DND-41 (cell line): ENCODE data around the gene ACTA2.

ENCODE experiments used
- ATAC-seq: fragments of 200-7000 bp; cut with Tn5 transposase; 3 replicates; pipeline ENCODE4 v1.9.1; 2021; ENCODE audit warnings: low read depth; ENCODE audit not compliant: insufficient read depth
- DNase-seq: peaks from one replicate; pipeline ENCODE4 v3.0.0-alpha.2; 2020
- H2AFZ ChIP-seq: 2 replicates; pipeline ENCODE4 v1.6.0; 2012; ENCODE audit warnings: low read depth, low read length
- H3K27ac ChIP-seq: 2 replicates; pipeline ENCODE4 v1.5.1; 2012; ENCODE audit warnings: low read length, inconsistent platforms
- H3K27me3 ChIP-seq: fragments of 200-600 bp; sonication (generic); 2 replicates; pipeline ENCODE4 v1.6.0; 2012; ENCODE audit warnings: low read length, mild to moderate bottlenecking, inconsistent platforms; ENCODE audit not compliant: insufficient read depth, poor library complexity
- H3K36me3 ChIP-seq: 2 replicates; pipeline ENCODE4 v1.5.1; 2012; ENCODE audit warnings: low read length, inconsistent platforms; ENCODE audit not compliant: insufficient read depth
- H3K4me1 ChIP-seq: 2 replicates; pipeline ENCODE4 v1.5.1; 2012; ENCODE audit warnings: mild to moderate bottlenecking, low read length; ENCODE audit not compliant: insufficient read depth
- H3K4me2 ChIP-seq: 2 replicates; pipeline ENCODE4 v1.6.0; 2012; ENCODE audit warnings: mild to moderate bottlenecking, moderate library complexity, low read length, inconsistent platforms; ENCODE audit not compliant: insufficient read depth
- H3K4me3 ChIP-seq, 2 experiments: fragments of 200-600 bp in 1 of 2; shearing (Covaris generic) in 1 of 2; 2 replicates each; pipeline ENCODE4 v1.5.1; 2012 to 2016; ENCODE audit warnings: inconsistent platforms in 2 of 2, low read length in 2 of 2, mild to moderate bottlenecking in 2 of 2, low read depth in 1 of 2, moderate library complexity in 1 of 2
- H3K79me2 ChIP-seq: 2 replicates; pipeline ENCODE4 v1.6.0; 2012; ENCODE audit warnings: low read length, inconsistent platforms; ENCODE audit not compliant: insufficient read depth
- H3K9ac ChIP-seq: 2 replicates; pipeline ENCODE4 v1.6.0; 2012; ENCODE audit warnings: low read depth, mild to moderate bottlenecking, inconsistent platforms, low read length, moderate library complexity
- H3K9me3 ChIP-seq: 2 replicates; pipeline ENCODE4 v1.5.1; 2012; ENCODE audit warnings: low read length, moderate library complexity, mild to moderate bottlenecking, inconsistent platforms; ENCODE audit not compliant: insufficient read depth, severe bottlenecking
- H4K20me1 ChIP-seq: 2 replicates; pipeline ENCODE4 v1.6.0; 2012; ENCODE audit warnings: low read length; ENCODE audit not compliant: insufficient read depth
- CTCF ChIP-seq: IDR thresholded peaks from 2 replicates; pipeline ENCODE4 v1.5.1; 2012; ENCODE audit warnings: borderline replicate concordance, low read length, moderate library complexity, mild to moderate bottlenecking; ENCODE audit not compliant: poor library complexity, severe bottlenecking; ENCODE audit errors: extremely low read depth
- EZH2 ChIP-seq: IDR thresholded peaks from 3 replicates; pipeline ENCODE4 v1.6.1; 2012; ENCODE audit warnings: borderline replicate concordance, low read depth, mild to moderate bottlenecking, moderate library complexity, low read length, inconsistent platforms; ENCODE audit not compliant: severe bottlenecking

Gene ACTA2

GRCh38 chr10:88990384-88991160 lies 38.0 kb upstream of the ACTA2 start, which contains the start of gene FAS:
Gene FAS (plus strand): TSS chr10:88990798. CDS start chr10:88990877, 79 bp downstream.
- Histone ChIP-seq H3K9me3 (no peaks in the 10 kb centered on the region), H3K4me2 (peak within 1 kb of the TSS; percentile 97), H3K4me3 (peak within 1 kb of the TSS; percentile 71 to 82), H3K9ac (peak within 1 kb of the TSS; percentile 74), H3K4me1 (peaks cover 42% of the 10 kb centered on the region), H3K79me2 (no peaks in the 10 kb centered on the region), H3K27me3 (no peaks in the 10 kb centered on the region), H4K20me1 (no peaks in the 10 kb centered on the region), H3K36me3 (no peaks in the 10 kb centered on the region), H3K27ac (peak within 1 kb of the TSS; percentile 73), H2AFZ (peak within 1 kb of the TSS; percentile 95)
- peak; percentile 82 for DNase-seq
- peak; percentile 76 for ATAC-seq
- no peak for TF ChIP-seq CTCF
- no peak for TF ChIP-seq EZH2

GRCh38 chr10:88989824-88990383 lies 37.3 kb upstream of the ACTA2 start:
- H2AFZ ChIP-seq, result peak overlapping the region; percentile 95
- H3K9me3 ChIP-seq, result no peaks in the 10 kb centered on the region
- H4K20me1 ChIP-seq, result no peaks in the 10 kb centered on the region
- TF ChIP-seq CTCF (no peak), EZH2 (no peak)
- H3K9ac ChIP-seq, result peak overlapping the region; percentile 74
- H3K4me3 ChIP-seq, result peak overlapping the region in 1 of 2 experiments; percentile 82; a peak in 3 of 4 replicates
- peak overlapping the region; percentile 97 for H3K4me2 ChIP-seq
- H3K27me3 ChIP-seq, result no peaks in the 10 kb centered on the region
- no peak overlapping the region for H3K27ac ChIP-seq
- H3K36me3 ChIP-seq, result no peaks in the 10 kb centered on the region
- no peak for DNase-seq
- H3K79me2 ChIP-seq, result no peaks in the 10 kb centered on the region
- H3K4me1 ChIP-seq, result peaks cover 42% of the 10 kb centered on the region
- ATAC-seq, result no peak

GRCh38 chr10:88989423-88989822 lies 36.9 kb upstream of the ACTA2 start:
- no peaks in the 10 kb centered on the region for H4K20me1 ChIP-seq
- DNase-seq (no peak), ATAC-seq (no peak)
- H3K27me3 ChIP-seq, result no peaks in the 10 kb centered on the region
- no peak overlapping the region for H3K27ac ChIP-seq
- H3K9me3 ChIP-seq, result no peaks in the 10 kb centered on the region
- H3K4me3 ChIP-seq, result no peak overlapping the region
- H2AFZ ChIP-seq, result no peak overlapping the region
- H3K4me2 ChIP-seq, result no peak overlapping the region
- H3K36me3 ChIP-seq, result no peaks in the 10 kb centered on the region
- H3K9ac ChIP-seq, result no peak overlapping the region
- no peaks in the 10 kb centered on the region for H3K79me2 ChIP-seq
- peaks cover 42% of the 10 kb centered on the region for H3K4me1 ChIP-seq
- TF ChIP-seq EZH2 (no peak), CTCF (no peak)
